Measurements from ENCODE around the gene CIZ1.

The CIZ1 gene

DNA sequence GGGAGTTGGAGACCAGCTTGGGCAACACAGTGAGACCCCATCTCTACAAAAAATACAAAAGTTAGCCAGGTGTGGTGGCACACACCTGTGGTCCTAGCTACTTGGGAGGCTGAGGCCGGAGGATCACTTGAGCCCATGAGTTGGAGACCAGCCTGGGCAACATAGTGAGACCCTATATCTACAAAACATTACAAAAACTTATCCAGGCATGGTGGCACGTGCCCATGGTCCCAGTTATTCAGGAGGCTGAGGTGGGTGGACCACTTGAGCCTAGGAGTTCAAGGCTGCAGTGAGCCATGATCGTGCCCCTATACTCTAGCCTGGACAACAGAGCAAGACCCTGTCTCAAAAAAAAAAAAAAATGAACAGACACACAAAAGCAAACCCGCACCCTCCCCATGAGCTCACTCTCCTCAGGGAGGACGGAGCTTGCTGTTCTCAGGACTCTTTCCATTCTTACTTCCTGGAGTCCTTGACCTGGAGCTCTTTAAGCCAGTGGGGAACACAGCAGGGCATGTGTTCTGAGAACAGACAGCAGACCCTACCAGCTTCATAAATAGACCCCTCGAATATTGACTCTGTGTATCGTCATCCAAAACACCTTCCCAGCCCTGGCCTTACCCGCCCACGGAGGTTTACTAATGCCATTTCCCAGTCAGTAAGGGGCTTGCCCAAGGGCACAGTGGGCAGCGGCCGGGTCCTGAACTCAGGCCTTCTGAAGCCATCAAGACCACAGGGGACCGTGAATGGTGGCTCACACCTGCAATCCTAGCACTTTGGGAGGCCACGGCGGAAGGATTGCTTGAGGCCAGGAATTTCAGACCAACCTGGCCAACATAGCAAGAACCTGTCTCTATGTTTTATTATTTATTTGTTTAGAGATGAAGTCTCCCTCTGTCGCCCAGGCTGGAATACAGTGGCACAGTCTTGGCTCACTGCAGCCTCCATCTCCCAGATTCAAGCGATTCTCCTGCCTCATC lies 75.0 kb downstream of the CIZ1 start:
- TF ChIP-seq, protein P1, sequence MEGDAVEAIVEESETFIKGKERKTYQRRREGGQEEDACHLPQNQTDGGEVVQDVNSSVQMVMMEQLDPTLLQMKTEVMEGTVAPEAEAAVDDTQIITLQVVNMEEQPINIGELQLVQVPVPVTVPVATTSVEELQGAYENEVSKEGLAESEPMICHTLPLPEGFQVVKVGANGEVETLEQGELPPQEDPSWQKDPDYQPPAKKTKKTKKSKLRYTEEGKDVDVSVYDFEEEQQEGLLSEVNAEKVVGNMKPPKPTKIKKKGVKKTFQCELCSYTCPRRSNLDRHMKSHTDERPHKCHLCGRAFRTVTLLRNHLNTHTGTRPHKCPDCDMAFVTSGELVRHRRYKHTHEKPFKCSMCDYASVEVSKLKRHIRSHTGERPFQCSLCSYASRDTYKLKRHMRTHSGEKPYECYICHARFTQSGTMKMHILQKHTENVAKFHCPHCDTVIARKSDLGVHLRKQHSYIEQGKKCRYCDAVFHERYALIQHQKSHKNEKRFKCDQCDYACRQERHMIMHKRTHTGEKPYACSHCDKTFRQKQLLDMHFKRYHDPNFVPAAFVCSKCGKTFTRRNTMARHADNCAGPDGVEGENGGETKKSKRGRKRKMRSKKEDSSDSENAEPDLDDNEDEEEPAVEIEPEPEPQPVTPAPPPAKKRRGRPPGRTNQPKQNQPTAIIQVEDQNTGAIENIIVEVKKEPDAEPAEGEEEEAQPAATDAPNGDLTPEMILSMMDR (IDR thresholded peaks at IDR 0.05; ENCODE audit: low read depth, low read length, missing control alignments) = no peak
- DNase-seq (ENCODE audit: extremely low read depth, low read depth) = no peak
- H3K4me3 ChIP-seq (replicated peaks; ENCODE audit: low read depth, low read length) = no peak overlapping the region
